WI38 (cell line): ENCODE measurements around the gene NRCAM.

Source experiments
- H3K4me3 ChIP-seq: 2 replicates; pipeline ENCODE4 v1.5.1; 2011; ENCODE audit warnings: low read depth, mild to moderate bottlenecking, control low read depth, low read length
- CTCF ChIP-seq: IDR thresholded peaks from 2 replicates; pipeline ENCODE4 v1.5.1; 2012; ENCODE audit warnings: low read depth, mild to moderate bottlenecking, control low read depth, low read length

Gene NRCAM

DNA sequence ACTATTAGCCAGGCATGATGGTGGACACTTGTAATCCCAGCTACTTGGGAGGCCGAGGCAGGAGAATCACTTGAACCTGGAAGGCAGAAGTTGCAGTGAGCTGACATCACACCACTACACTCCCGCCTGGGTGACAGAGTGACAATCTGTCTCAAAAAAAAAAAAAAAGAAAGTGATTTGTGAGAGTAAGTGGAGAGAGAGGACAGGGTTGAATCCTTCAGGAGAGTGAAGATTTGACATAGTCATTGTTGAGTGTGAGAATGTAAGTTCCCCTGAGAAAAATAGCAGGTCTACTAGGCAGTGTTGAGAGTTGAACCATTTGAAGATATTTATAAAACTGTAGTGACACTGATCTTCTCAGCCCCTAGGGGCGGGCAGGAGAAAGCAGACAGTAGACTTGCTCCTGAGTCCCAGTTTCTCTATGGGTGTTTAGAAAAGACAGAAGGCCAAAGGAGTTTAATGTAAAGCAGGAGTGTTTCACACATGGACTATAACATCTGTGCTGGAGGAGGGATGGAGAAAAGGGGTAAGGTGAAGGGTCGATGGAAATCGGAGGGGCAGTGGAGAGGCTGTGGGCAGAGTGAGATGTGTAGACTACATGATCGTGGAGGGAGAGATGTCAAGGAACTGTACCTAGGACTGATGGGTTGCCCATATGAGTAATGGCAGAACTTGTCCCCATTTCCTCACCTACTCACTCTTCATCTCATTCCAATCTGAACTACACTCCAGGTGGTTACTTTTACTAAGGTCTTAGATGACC lies 312.4 kb downstream of the NRCAM start:
- H3K4me3 ChIP-seq: no peak overlapping the region
- TF ChIP-seq CTCF: no peak

GRCh38 chr7:108142675-108143259 lies 313.5 kb downstream of the NRCAM start:
- no peak overlapping the region for H3K4me3 ChIP-seq
- no peak for TF ChIP-seq CTCF

DNA sequence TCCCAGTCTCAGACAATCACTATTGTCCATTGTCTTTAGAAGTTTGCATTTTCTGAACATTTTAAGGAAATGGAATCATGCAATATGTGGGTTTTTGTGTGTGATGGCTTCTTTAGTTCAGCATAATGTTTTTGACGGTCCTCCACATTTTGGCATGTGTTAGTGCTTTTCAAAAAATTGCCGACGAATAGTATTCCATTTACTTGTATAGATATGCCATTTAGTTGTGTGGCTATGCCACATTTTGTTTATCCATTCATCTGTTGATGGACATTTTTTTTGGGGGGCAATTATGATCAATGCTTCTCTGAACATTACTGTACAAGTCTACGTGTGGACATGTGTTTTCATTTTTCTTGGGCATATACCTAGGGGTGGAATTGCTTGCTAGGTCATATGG lies 314.1 kb downstream of the NRCAM start:
- no peak for TF ChIP-seq CTCF
- no peak overlapping the region for H3K4me3 ChIP-seq

DNA sequence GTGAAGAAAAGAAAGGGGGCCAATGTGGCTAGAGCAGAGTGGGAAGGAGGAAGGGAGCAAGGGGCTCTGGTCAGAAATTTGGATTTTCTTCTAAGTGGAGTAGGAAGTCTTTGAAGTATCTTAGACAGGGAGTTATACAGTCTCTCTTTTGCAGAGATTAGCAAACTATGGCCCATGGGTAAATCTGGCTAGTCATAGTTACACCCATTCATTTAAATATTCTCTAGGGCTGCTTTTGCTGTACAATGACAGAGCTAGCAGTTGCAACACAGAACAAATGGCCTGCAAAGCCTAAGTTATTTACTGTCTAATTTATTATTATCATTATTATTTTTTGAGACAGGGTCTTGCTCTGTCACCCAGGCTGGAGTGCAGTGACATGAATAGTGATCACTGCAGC lies 315.6 kb downstream of the NRCAM start:
- TF ChIP-seq CTCF: no peak
- no peak overlapping the region for H3K4me3 ChIP-seq

DNA sequence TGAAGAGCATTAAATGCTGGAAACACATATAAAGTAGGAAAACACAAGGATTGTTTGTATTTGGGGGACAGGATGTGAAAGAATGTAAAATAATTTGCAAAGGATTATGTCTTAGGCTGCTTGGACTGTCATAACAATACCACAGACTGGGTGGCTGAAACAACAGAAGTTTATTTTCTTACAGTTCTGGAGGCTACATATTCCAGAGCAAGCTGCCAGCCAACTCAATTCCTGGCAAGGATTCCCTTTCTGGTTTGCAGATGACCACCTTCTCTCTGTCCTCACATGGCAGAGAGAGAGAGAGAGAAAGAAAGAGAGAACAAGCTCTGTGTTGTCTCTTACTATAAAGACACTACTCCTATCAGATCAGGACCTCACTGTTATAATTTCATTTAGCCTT lies 317.3 kb downstream of the NRCAM start:
- H3K4me3 ChIP-seq: no peak overlapping the region
- TF ChIP-seq CTCF: no peak

- H3K4me3 ChIP-seq: no peak overlapping the region
- no peak for TF ChIP-seq CTCF
Observed at GRCh38 chr7:108137993-108138392, 318.2 kb downstream of the NRCAM start.

DNA sequence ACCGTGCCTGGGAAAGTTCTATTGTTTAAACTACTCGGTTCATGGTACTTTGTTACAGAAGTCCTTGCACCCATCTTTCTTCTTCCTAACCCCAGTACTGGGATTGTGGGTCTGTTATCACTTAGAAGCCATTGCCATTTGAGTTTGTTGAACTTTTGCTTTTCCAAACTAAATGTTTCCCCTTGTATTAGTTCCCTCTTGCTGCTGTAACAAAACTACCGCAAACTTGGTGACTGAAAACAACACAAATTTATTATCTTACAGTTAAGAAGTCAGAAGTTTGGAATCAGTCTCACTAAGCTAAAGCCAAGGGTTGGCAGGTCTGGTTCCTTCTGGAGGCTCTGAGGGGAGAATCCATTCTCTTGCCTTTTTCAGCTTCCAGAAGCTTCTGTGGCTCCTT lies 319.2 kb downstream of the NRCAM start:
- H3K4me3 ChIP-seq: no peak overlapping the region
- no peak for TF ChIP-seq CTCF
